Osteocyte (in vitro differentiated cells): ENCODE data around the gene TSPAN32. TPM values are rescaled to one million over a fixed set of nuclear protein-coding genes. Genes with fewer than 3 reads are reported as not detected.

Experiments used
- DNase-seq: peaks from one replicate; pipeline ENCODE4 v3.0.0; 2021; ENCODE audit warnings: mixed read lengths; ENCODE audit not compliant: unreplicated experiment; ENCODE audit errors: extremely low spot score
- H3K27ac Mint-ChIP-seq: one replicate; pipeline ENCODE4 v1.8.0; 2021; ENCODE audit warnings: mild to moderate bottlenecking, mixed read lengths; ENCODE audit not compliant: unreplicated experiment
- H3K27me3 Mint-ChIP-seq: one replicate; pipeline ENCODE4 v1.8.0; 2021; ENCODE audit warnings: mixed read lengths; ENCODE audit not compliant: unreplicated experiment
- H3K36me3 Mint-ChIP-seq: one replicate; pipeline ENCODE4 v1.8.0; 2021; ENCODE audit warnings: mixed read lengths; ENCODE audit not compliant: unreplicated experiment
- H3K4me1 Mint-ChIP-seq: one replicate; pipeline ENCODE4 v1.8.0; 2021; ENCODE audit warnings: mixed read lengths; ENCODE audit not compliant: unreplicated experiment
- H3K4me3 Mint-ChIP-seq: one replicate; pipeline ENCODE4 v1.8.0; 2021; ENCODE audit warnings: mild to moderate bottlenecking, moderate library complexity, mixed read lengths; ENCODE audit not compliant: unreplicated experiment
- H3K9me3 Mint-ChIP-seq: one replicate; pipeline ENCODE4 v1.8.0; 2021; ENCODE audit warnings: mixed read lengths; ENCODE audit not compliant: unreplicated experiment
- CTCF ChIP-seq: fragments of 200-600 bp; sonication (generic); IDR thresholded peaks from 2 replicates; pipeline ENCODE4 v1.5.0; 2021; ENCODE audit warnings: antibody characterized with exemption, mild to moderate bottlenecking, moderate library complexity
- long read RNA-seq: library from polyadenylated mRNA; unstranded; transcript quantifications from one replicate; pipeline ENCODE4 v2.0.0, GENCODE V29; 2021
- total RNA-seq: library from RNA; stranded (reverse); gene quantifications from 2 replicates; pipeline ENCODE4 v1.2.1, GENCODE V29; 2021

The TSPAN32 gene
- 0.76 and 1.2 TPM in 2 replicates for total RNA-seq
- long read RNA-seq: 0 reads

GRCh38 chr11:2301631-2302305 is at the start of gene TSPAN32, which contains the start of gene C11orf21:
Gene TSPAN32, plus strand, starts transcription at chr11:2302013. Its CDS starts 137 bp downstream, at chr11:2302150.
Gene C11orf21, minus strand, starts transcription at chr11:2301918. Its CDS starts 110 bp downstream, at chr11:2301808.
- H3K9me3 Mint-ChIP-seq: no peaks in the 10 kb centered on the region
- peaks cover 3% of the 10 kb centered on the region for H3K27me3 Mint-ChIP-seq
- no peak within 1 kb of the TSS for H3K4me3 Mint-ChIP-seq
- H3K27ac Mint-ChIP-seq: no peak within 1 kb of the TSS
- H3K36me3 Mint-ChIP-seq: no peaks in the 10 kb centered on the region
- peaks cover 31% of the 10 kb centered on the region for H3K4me1 Mint-ChIP-seq
- DNase-seq: peak; percentile 63
- TF ChIP-seq CTCF: no peak

- DNase-seq: no peak
- Mint-ChIP-seq H3K27ac (no peak overlapping the region), H3K36me3 (no peaks in the 10 kb centered on the region), H3K4me3 (no peak overlapping the region), H3K4me1 (no peaks in the 10 kb centered on the region), H3K9me3 (no peaks in the 10 kb centered on the region), H3K27me3 (peaks cover 39% of the 10 kb centered on the region)
- no peak for TF ChIP-seq CTCF
Observed at GRCh38 chr11:2252018-2252417, 49.8 kb upstream of the TSPAN32 start.

GRCh38 chr11:2256293-2256913 is 45.4 kb upstream of the TSPAN32 start:
- Mint-ChIP-seq H3K36me3 (no peaks in the 10 kb centered on the region), H3K27ac (no peak overlapping the region), H3K27me3 (peaks cover 23% of the 10 kb centered on the region), H3K4me1 (no peaks in the 10 kb centered on the region), H3K4me3 (no peak overlapping the region), H3K9me3 (no peaks in the 10 kb centered on the region)
- TF ChIP-seq CTCF: no peak
- DNase-seq: no peak

- no peak for TF ChIP-seq CTCF
- Mint-ChIP-seq H3K27me3 (peaks cover 28% of the 10 kb centered on the region), H3K4me1 (no peaks in the 10 kb centered on the region), H3K9me3 (no peaks in the 10 kb centered on the region), H3K27ac (no peak overlapping the region), H3K36me3 (no peaks in the 10 kb centered on the region), H3K4me3 (no peak overlapping the region)
- no peak for DNase-seq
Observed at GRCh38 chr11:2256951-2257700, 44.7 kb upstream of the TSPAN32 start.
